Coronary artery (tissue), 2 donors: Measurements from ENCODE around the gene IQCF6.
"Not testable (repeated sequence)": the region's sequence is repeated elsewhere in the genome, so short reads cannot be mapped to it uniquely, and the experiment has no call there.

Experiments
- DNase-seq: peaks from one replicate; pipeline ENCODE4 v3.0.0-alpha.2; 2017; ENCODE audit warnings: low spot score
- H3K27ac ChIP-seq, 2 donors: fragments of 200-600 bp; sonication (generic); one replicate each; pipeline ENCODE4 v1.5.1; 2016 to 2019
- H3K4me3 ChIP-seq: fragments of 200-600 bp; sonication (generic); 2 replicates; pipeline ENCODE4 v1.5.1; 2016; ENCODE audit warnings: mild to moderate bottlenecking, moderate library complexity
- TF ChIP-seq, protein P1 (sequence below): fragments of 200-600 bp; sonication (generic); IDR thresholded peaks from one replicate; pipeline ENCODE4 v1.5.1; 2019; ENCODE audit warnings: antibody characterized with exemption

IQCF6 gene

GRCh38 chr3:51747840-51748239 is 31.2 kb downstream of the IQCF6 start:
- DNase-seq, result no peak
- no peak overlapping the region for H3K4me3 ChIP-seq
- H3K27ac ChIP-seq, result no peak overlapping the region
- TF ChIP-seq, protein P1, sequence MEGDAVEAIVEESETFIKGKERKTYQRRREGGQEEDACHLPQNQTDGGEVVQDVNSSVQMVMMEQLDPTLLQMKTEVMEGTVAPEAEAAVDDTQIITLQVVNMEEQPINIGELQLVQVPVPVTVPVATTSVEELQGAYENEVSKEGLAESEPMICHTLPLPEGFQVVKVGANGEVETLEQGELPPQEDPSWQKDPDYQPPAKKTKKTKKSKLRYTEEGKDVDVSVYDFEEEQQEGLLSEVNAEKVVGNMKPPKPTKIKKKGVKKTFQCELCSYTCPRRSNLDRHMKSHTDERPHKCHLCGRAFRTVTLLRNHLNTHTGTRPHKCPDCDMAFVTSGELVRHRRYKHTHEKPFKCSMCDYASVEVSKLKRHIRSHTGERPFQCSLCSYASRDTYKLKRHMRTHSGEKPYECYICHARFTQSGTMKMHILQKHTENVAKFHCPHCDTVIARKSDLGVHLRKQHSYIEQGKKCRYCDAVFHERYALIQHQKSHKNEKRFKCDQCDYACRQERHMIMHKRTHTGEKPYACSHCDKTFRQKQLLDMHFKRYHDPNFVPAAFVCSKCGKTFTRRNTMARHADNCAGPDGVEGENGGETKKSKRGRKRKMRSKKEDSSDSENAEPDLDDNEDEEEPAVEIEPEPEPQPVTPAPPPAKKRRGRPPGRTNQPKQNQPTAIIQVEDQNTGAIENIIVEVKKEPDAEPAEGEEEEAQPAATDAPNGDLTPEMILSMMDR, result no peak

DNA sequence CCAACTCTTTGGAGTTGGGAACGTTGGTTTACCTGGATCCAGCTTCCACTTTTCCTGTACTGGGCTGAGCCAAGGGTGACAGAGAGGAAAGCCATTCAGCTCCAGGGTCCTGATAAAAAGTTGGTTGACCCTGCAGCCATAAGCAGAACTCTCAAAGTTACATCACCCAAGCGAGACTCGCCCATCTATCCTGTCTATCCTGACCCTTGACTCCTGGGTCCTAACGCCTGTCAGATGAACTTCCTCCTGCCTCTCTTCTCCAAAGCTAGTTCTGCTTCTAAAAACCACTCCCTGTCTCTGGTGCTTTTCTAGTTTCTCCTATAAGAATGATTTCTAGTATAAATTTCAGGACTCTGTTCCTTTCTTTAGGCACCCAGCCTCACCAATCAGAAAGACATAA is 36.1 kb downstream of the IQCF6 start:
- not testable (repeated sequence) for H3K4me3 ChIP-seq, H3K27ac ChIP-seq, DNase-seq

DNA sequence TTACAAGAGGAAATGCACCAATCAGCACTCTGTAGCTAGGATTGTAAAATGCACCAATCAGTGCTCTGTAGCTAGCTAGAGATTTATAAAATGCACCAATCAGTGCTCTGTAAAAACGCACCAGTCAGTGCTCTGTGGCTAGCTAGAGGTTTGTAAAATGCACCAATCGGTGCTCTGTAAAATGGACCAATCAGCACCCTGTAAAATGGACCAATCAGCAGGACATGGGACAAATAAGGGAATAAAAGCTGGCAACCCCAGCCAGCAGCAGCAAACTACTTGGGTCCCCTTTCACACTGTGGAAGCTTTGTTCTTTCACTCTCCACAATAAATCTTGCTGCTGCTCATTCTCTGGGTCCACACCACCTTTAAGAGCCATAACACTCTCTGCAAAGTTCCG is 36.7 kb downstream of the IQCF6 start:
- not testable (repeated sequence) for DNase-seq, H3K4me3 ChIP-seq, H3K27ac ChIP-seq

GRCh38 chr3:51739110-51739509 is 39.9 kb downstream of the IQCF6 start:
- no peak for DNase-seq
- no peak overlapping the region for H3K27ac ChIP-seq
- no peak overlapping the region for H3K4me3 ChIP-seq
- TF ChIP-seq, protein P1, result no peak

DNA sequence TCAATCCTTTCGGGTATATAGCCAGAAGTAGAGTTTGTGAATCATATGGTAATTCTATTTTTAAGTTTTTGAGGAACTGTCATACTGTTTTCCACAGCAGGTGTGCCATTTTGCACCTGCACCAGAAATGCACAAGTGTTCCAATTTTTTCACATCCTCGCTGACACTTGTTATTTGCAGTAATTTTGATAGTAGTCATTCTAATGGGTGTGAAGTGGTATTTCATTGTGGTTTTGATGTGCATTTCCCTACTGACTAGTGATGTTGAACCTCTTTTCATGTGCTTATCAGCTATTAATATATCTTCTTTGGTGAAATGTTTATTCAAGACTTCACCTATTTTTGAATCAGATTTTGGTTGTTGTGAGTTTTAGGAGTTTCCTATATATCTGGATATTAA is 43.1 kb downstream of the IQCF6 start:
- TF ChIP-seq, protein P1, result no peak

DNA sequence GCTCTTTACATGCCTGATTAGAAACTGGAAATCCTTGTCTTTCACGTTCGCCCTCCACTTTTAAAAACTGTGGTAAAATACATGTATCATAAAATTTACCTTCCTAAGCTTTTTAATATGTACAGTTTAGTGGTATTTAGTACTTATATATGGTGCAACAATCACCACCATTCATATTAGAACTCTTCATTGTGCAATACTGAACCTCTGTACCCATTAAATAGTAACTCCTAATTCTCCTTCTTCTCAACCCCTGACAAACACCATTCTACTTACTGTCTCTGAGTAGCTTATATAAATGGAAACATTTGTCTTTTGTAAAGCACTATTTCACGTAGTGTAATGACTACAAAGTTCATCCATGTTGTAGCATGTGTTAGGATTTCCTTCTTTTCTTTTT is 44.0 kb downstream of the IQCF6 start:
- no peak for DNase-seq
- TF ChIP-seq, protein P1, result no peak
- Histone ChIP-seq H3K4me3 (no peak overlapping the region), H3K27ac (no peak overlapping the region)

More for the DNA sequence above, 43.1 kb downstream of the IQCF6 start:
- H3K4me3 ChIP-seq, result no peak overlapping the region
- H3K27ac ChIP-seq, result no peak overlapping the region
- no peak for DNase-seq

- Histone ChIP-seq H3K4me3 (no peak overlapping the region), H3K27ac (no peak overlapping the region)
- no peak for DNase-seq
- TF ChIP-seq, protein P1, result no peak
Observed at GRCh38 chr3:51734572-51734907, 44.5 kb downstream of the IQCF6 start.

DNA sequence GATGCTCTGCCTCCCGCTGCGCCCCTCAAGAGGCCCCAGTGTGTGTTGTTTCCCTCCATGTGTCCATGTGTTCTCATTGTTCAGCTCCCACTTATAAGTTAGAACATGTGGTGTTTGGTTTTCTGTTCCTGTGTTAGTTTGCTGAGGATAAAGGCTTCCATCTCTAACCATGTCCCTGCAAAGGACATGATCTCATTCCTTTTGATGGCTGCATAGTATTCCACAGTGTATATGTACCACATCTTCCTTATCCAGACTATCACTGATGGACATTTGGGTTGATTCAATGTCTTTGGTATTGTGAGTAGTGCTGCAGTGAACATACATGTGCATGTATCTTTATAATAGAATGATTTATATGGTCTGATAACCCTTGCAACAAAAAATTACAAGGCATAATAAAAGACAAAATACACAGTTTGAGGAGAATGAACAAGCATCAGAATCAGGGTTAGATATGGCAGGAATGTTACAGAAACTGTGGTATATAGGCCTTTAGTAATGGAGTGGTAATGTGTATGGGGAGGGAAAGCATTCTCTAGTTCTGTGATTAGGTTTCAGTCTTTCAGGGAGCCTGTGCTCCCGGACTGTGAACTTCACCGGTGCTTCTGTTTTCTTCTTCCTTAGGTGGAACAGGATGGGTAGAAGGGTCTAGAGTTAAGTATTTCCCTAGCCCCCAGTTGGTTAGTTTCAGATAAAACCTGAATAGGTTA is 45.0 kb downstream of the IQCF6 start:
- TF ChIP-seq, protein P1, result no peak
- no peak for DNase-seq
- H3K27ac ChIP-seq, result no peak overlapping the region
- H3K4me3 ChIP-seq, result no peak overlapping the region
